Lower leg skin (tissue), 3 donors: ENCODE results near the gene ZNF714.

Source experiments
- CTCF ChIP-seq, 3 donors: fragments of 450-650 bp; IDR thresholded peaks; one replicate each; pipeline ENCODE4 v1.5.1; 2016; ENCODE audit warnings: antibody characterized with exemption in 3 of 3, mild to moderate bottlenecking in 3 of 3, moderate library complexity in 2 of 3
- POLR2A ChIP-seq, 2 donors: fragments of 450-650 bp; IDR thresholded peaks; one replicate each; pipeline ENCODE4 v1.6.1; 2016 to 2017; ENCODE audit warnings: antibody characterized with exemption in 2 of 2, mild to moderate bottlenecking in 1 of 2, moderate library complexity in 1 of 2

GRCh38 chr19:21127001-21127400 lies 45.0 kb downstream of the ZNF714 start:
- TF ChIP-seq POLR2A (IDR thresholded peaks at IDR 0.05): no peak
- TF ChIP-seq CTCF (IDR thresholded peaks at IDR 0.05): no peak
